Right renal cortex interstitium (tissue), 3 donors: ENCODE measurements around the gene USH1G. TPM values are rescaled to one million over a fixed set of nuclear protein-coding genes. Genes with fewer than 3 reads are reported as not detected.
"Not testable (repeated sequence)": the region's sequence is repeated elsewhere in the genome, so short reads cannot be mapped to it uniquely, and the experiment has no call there.

Source experiments
- DNase-seq, 3 donors: peaks; one replicate each; pipeline ENCODE4 v3.0.0-alpha.2; 2013; ENCODE audit warnings: low read depth in 3 of 3, low spot score in 2 of 3
- polyA plus RNA-seq, 3 donors: library from polyadenylated mRNA; unstranded; fragments of 120-200 nt; gene quantifications; one replicate each; pipeline ENCODE4 v1.2.1, GENCODE V29; 2013; ENCODE audit not compliant: insufficient read length in 3 of 3

The USH1G gene
- polyA plus RNA-seq, 3 donors = 0.65 to 0.78 (median 0.67) TPM

DNA sequence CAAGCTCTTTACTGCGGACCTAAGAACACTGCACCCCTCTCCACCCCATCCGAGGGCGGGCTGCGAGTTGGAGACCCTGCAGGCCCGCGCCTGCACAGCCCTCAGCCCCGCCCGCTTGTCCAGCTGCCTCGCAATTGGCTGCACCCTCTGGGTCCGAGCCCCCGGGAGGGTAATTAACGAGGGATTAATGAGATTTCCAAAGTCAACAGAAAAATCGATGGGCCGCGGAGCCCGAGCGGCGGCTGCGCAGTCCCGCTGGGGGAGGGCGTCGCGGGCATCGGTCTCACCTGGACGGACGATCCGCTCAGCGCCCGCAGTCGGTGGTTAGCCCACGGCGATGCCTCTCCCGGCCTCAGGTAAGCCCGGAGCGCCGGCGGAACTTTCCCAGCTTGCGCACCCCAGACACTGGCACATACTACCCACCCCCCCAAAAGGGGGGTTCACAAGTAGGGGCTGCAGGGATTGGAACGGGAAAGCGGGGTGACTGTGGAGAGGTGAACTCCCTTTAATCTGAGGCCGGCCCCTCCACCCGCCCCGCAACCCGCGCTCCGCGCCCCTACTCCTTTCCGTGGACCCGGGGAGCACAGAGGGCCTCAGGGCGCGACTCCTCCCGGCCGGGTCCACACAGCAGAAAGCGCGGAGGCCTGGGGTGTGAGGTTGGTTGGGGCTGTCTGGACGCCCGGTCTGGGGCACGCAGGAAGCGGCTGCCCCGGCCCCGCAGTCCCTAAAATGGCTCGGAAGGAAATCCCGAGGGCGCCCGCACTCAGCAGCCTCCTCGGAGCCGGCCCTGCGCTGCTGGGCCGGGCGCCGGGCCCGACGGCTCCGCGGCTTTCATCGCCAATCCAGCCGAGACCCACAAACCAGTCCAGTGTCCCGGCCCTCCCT, 12.8 kb upstream of the USH1G start, which contains the start of gene OTOP3:
Gene OTOP3, plus strand, starts transcription at position 314 of the 885 bp plus-strand sequence. Its CDS starts 24 bp downstream, at position 338.
- DNase-seq = no peak

DNA sequence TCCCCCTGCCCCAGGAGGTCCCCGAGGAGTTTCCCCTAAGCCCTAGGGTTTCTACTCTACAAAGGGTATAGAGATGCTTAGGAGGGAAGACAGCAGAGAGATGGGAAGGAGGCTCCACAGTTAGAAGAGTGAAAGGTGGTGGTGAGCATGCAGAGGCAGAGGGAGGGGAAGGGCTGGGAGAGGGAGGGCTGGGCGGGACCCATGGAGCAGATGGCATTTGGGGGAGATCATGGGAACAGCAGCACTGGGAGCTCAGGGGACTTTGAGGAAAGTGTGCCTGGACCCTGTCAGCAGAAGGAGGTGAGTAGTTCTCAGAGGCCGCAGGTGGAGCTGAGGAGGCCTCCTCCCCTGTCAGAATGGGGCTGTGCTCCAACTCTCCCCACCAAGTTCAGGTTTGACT, 12.0 kb upstream of the USH1G start:
- no peak for DNase-seq

DNA sequence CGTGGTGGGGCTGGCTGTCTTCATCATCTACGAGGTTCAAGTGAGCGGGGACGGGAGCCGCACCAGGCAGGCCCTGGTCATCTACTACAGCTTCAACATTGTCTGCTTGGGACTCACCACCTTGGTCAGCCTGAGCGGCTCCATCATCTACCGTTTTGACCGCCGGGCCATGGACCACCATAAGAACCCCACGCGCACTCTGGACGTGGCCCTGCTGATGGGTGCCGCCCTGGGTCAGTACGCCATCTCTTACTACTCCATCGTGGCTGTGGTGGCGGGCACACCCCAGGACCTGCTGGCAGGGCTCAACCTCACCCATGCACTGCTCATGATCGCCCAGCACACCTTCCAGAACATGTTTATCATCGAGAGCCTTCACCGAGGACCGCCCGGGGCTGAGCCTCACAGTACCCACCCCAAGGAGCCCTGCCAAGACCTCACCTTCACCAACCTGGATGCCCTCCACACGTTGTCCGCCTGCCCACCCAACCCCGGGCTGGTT, 7.5 kb upstream of the USH1G start:
- DNase-seq = no peak

DNA sequence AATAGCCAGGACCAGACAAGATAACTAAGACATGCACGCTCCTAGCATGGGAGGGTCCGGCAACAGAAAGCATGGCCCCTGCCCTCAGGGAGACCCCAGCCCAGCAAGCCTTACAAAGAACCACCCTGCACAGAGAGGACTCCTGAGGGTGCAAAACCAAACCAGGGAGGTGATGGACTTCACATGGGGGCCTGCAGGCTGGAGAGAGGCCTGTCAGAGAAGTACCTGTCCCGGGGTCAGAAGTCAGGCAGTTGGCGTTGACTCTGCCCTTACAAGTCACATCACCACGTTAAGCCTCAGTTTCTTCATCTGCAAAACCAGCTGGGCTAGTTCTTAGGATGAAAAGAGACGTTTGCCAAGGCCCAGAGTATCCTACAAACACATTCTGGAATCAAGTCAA, 5.7 kb upstream of the USH1G start:
- no peak for DNase-seq

DNA sequence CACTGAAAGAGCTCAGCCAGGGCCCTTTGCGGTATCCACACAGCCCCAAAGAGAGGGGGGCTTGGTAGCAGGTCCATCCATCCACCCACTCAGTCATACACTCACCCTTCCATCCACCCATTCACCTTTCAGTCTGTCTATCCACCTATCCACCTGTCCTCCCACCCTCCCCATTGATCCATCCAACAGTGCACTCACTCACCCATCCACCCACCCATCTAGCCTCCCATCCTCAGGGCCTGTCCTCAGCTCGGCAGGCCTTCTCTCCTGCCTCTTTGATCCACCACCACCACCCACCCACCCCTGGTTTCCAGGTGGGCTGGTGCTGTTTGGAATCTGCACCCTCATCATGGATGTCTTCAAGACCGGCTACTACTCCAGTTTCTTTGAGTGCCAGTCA, 2.2 kb upstream of the USH1G start:
- DNase-seq = no peak

DNA sequence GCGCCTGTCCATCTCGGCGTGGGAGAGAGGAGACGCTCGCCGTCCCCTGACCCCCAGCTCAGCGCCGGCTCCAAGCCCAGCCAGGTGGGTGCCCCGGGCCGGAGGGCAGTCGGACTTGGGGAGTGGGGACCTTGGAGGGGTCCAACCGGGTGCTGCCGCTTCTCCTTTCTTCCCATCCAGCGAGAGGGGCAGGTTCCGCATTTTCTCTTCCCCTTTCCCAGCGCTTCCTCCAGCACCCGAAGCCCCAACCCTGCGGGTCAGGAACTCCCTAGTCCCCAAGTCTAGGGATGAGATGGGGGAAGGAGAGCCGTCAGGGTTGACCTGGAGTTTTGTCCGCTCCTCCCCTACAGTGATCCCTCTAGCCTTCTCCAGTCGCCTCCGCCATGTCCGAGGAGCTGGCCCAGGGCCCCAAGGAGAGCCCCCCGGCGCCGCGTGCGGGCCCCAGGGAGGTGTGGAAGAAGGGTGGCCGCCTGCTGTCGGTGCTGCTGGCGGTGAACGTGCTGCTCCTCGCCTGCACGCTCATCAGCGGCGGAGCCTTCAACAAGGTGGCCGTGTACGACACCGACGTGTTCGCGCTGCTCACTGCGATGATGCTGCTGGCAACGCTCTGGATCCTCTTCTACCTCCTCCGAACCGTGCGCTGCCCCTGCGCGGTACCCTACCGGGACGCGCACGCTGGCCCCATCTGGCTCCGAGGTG, 1.3 kb upstream of the USH1G start, which contains the start of gene OTOP2:
Gene OTOP2, plus strand, starts transcription at position 24 of the 699 bp plus-strand sequence. Its CDS starts 360 bp downstream, at position 384.
- DNase-seq = no peak

DNA sequence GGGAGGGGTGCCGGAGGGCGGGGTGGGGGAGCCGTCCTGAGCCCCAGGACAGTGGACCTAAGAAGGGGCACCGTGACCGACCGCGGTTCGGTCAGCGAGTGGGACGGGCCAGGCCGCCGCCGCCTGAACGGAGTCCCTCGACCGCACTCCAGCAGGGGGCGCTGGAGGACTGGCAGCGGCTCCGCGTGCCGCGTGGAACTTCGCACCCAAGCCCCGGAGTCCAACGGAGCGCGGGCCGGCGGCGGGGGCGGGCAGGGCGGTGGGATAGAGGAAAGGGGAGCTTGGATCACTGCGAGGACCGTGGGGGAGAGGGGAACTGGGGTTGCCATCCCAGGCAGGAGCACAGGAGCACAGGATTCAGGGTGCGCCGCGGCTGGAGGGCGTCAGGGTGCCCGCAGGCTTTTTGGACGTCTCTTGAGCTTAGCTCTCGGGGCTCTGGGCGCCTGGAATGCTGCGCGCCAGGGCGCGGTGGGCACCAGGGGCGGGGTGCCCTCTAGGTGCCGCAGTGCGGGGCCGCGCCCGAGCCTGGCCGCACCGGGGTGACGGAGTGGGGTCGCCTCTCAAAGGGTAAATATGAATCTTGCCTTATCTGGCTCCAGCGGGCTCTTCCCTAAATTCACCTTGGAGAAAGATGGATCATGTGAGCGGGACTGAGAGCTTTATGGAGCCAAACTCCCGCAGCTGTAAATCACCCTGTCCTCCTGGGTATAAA, 639 bp upstream of the USH1G start:
- DNase-seq = no peak

DNA sequence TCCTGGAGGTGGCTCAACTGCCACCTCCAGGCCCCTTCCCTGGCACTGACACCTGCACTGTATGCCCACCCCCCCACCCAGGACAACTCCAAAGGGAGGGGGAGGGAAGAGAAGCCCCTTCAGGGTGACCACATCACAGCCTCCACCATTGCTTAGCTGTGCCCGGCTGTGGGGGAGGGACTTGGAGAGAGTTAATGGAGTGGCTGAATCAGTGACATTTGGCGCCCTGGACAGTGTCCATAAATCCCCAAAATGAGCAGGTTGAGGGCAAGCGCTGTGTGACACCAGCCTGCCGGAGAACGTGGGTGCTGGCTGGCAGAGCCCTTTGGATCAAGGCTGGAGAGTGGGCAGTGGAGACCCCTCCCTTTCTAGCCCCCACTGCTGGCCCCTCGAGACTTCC, 883 bp downstream of the USH1G start:
- DNase-seq = no peak

DNA sequence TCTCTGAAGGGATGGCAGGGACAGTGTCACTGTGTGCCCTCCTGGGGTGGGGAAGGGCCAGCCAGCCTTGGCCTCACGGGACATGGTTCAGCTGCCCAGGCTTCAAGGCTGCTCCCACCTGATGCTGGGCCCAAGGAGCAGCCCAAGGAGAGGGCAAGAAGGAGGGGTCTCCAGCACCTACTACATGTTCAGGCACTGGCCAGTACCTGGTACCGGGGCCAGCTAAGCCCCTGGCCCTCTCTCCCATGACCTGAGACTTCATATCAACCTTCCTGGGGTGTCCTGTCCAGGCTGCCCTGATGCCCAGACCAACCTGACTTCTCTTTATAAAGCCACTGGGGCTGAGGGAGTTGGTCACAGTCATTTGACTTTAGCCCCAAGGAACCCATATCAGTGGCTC, 1.3 kb downstream of the USH1G start:
- DNase-seq = no peak

DNA sequence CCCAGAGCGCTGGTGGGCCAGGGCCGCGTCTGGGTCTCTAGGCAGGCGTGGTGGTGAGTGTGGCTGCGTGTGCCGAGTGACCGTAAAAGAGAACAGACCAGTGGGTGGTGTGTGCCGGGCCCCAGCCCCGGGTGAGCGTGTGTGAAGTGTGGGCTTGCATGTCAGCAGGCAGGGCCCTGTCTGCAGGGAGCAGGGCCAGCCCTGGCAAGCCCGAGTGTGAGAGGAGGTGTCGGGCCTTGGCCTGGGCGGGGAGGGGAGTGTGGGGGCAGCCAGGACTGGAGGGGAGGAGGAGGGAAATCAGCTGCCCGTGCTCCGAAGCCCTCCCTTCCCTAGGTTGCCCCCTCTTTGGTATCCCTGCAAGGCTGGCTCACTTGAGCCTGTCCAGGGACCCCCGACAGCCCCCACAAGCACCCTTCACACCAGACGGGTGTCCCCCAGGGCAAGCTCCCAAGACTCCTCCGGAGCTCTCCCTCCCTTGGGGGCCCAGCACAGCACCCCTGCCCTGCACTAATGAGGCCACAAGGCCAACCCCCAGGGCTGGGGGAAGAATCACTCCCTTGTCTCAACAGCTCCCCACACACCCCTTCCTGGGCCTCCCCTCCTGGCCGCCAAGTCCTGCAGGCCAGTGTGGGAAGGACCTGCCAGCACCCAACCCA, 1.9 kb downstream of the USH1G start:
- no peak for DNase-seq

DNA sequence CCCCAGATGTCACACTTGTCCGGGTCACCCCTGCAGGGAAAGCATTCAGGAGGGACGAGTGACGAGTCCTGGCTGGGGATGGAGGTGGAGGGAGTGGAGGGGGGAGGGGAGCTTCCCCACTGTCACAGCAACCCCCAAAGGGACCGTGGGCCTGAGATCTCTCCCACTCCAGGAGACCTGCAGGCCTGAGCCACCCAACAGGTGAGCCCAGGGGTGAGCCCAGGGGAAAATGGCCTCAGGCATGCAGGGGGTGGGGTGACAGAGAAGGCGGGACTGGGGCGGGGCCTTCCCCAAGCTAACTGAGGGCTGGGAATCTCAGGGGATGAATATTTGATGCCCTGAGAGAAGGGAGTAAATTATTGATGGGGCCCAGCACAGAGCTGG, 2.4 kb downstream of the USH1G start:
- no peak for DNase-seq

DNA sequence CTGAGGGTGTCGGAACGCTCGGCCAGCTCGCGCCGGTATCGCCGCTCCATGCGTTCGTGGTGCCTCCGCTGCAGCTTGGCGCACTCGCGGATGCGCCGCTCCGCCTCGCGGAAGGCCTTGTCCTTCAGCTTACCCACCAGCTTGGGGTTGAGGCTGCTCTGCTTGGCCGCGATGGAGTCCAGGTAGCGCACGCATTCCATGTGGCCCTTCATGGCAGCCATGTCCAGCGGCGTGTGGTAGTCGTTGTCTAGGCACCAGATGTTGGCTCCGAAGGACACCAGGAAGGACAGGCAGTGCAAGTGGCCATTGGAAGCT, 2.8 kb downstream of the USH1G start:
- no peak for DNase-seq

DNA sequence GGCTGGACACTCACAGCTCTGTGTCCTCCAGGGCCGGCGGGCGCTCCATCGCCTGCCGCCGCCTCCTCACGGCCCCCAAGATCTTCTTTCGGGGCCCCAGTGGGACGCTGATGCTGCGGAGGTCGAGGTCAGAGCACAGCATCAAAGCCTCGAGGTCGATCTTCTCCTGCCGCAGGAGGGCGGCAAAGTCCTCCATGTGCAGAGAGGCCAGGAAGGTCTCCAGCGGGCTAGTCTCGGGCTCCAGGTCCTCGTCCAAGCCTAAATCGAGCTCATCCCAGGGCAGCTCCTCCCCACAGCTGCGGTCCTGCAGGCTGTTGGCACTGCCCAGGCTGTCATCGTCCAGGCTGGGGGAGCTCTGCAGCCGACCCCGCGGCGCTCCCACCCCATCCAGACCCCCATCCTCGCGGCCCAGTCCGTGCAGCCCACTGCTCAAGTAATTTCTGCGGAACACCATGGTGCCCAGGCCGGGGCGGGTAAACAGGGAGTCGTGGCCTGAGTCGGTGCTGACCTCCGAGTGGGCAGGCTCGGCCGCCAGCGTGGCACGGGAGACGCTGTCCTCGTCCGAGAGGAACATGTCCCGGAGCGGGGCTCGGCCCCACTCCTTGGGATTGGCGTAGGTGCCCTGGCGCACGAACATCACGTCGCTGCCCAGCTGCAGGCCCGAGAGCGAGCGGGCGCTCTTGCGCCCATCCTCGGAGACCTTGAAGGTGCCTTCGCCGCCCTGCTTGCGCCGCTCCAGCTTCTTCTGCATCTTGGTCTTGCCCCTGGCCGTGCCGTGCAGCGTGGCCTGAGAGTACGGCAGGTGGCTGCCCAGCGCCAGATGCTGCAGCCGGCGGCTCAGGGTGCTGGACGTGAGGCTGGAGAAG, 3.4 kb downstream of the USH1G start:
- DNase-seq = no peak

DNA sequence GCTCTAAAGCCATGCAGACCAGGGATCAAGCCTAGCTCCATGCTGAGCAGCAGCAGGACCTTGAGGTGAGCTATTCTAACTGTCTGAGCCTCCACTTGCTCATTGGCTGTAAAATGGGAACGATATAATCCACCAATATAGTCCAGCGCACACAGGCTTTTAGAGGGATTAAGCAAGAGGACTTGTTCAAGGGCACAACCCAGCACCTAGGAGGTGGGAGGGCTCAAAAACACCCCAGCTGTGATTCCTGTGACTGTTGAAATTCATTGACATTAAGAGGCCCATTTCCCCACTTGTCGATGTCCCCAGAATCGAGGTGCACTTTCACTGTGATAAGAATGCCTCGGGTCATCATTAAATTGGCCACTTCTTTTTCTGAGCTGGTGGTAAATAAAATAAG, 4.1 kb downstream of the USH1G start:
- no peak for DNase-seq

DNA sequence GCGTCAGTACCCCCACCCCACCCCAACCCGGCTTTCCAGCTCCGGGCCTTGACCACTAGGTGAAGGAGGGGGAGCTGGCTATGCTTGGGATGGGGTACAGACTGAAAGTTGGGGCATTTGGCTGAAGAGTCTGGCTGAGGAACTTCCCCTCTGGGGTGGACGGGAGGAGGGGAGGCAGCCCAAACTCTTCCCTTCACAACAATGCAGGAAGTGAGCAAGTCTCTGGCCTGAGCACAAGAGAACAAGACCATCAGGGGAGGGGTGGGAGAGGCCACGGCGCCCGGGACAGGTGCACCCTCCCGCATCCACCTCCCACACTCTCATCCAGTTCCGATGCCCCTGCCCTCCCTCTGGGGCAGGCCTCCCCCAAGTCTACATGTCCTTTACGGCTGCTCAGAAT, 5.6 kb downstream of the USH1G start:
- no peak for DNase-seq

DNA sequence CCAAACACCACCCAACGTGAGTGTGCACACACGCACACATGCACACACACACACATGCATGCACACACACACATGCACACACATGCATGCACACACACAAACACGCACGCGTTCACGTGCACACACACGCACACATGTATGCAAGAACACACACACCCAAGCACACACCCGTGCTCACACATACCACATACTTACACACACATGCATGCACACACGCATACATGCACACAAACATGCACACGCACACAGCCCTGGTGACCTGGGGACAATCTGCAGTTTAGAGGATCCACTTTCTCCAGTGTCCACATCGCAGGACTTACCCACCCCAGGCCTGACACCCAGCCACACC, 6.2 kb downstream of the USH1G start:
- no peak for DNase-seq

DNA sequence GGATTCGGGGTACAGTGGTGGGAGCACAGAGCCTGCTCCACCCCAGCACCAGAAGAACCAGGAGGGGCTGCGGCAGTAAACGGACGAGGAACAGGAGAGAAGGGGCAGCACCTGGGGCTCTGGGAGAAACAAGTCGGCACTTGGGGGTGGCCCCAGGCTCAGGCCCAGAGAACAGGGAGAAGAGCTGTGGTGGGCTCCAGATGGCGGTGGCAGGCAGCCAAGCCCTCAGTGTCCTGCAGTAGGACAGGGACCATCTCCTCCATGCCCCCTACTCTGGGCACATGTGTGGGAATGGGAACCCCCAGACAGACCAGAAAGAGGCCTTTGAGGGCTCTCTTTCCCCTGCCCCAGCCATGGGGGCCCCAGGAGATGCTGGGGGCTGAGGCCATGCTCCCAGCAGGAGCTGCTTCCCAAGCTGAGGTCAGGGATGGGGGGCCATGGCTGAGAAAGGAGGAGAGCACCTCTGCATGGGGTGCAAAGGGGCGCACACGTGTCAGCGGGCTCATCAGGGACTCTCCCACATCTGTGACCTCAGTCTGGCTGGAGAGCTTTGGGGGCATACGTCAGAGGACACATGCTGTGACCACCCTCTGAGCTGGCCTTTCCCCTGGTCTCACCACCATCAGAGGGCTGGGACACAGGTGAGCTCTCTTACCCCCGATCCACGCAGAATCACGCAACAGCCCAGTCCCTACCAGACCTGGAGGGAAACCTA, 6.8 kb downstream of the USH1G start:
- no peak for DNase-seq

DNA sequence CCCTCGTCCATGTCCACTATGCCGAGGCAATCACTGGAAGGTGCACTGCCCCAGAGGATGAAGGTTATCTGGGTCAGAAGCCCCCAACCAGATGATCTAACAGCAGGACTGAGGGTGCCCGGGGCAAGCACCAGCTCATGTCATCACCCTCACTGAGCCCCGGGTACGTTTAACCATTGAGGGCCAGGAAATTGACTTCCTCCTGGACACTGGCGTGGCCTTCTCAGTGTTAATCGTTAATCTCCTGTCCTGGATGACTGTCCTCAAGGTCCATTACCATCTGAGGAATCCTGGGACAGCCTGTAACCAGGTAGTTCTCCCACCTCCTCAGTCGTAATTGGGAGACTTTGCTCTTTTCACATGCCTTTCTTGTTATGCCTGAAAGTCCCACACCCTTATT, 11.6 kb downstream of the USH1G start:
- DNase-seq = not testable (repeated sequence)

DNA sequence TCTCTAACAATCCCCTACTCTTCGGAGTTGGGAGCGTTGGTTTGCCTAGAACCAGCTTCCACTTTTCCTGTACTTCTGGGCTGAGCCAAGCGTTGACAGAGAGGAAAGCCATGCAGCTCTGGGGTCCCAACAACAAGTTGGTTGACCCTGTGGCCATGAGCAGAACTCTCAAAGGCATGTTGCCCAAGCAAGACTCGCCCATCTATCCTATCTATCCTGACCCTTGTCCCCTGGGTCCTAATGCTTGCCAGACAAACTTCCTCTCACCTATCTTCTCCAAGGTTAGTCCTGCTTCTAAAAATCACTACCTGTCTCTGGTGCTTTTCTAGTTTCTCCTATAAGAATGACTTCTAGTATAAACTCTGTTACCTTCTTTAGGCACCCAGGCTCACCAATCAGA, 14.0 kb downstream of the USH1G start:
- not testable (repeated sequence) for DNase-seq
